ENCODE measurements around the gene PAM16. TPM values are rescaled to one million over a fixed set of nuclear protein-coding genes. Genes with fewer than 3 reads are reported as not detected.

The PAM16 gene
- polyA plus RNA-seq, 1 donor from 2014 or later, result 145 TPM

GRCh38 chr16:4301968-4302367 is 49.2 kb downstream of the PAM16 start:
- no peak overlapping the region for H3K4me3 ChIP-seq (ENCODE audit: low read length)
- H3F3A ChIP-seq (ENCODE audit: insufficient read depth, low read length, poor library complexity, severe bottlenecking), result no peaks in the 10 kb centered on the region
- H3K27me3 ChIP-seq (ENCODE audit: insufficient read depth, low read depth, low read length), result no peaks in the 10 kb centered on the region
- H4K20me1 ChIP-seq (ENCODE audit: insufficient read depth), result no peaks in the 10 kb centered on the region
- no peaks in the 10 kb centered on the region for H3K9me3 ChIP-seq (ENCODE audit: low read length)
- H3K9me2 ChIP-seq (ENCODE audit: insufficient read depth, low read length), result no peaks in the 10 kb centered on the region
- no peak overlapping the region for H3K9ac ChIP-seq (ENCODE audit: low read length)
- H3K27ac ChIP-seq (ENCODE audit: low read length), result no peak overlapping the region
- no peaks in the 10 kb centered on the region for H3K79me2 ChIP-seq (replicated peaks; ENCODE audit: insufficient read depth, low read length)
- H3K4me2 ChIP-seq (ENCODE audit: low read length), result no peak overlapping the region
- TF ChIP-seq POLR2AphosphoS5 (IDR thresholded peaks at IDR 0.05) (no peak), MXI1 (conservative IDR thresholded peaks at IDR 0.05; ENCODE audit: poor library complexity, severe bottlenecking) (no peak), CTCF (IDR thresholded peaks at IDR 0.05; ENCODE audit: poor library complexity, severe bottlenecking) (no peak), REST (IDR thresholded peaks at IDR 0.05; ENCODE audit: borderline replicate concordance) (no peak), RAD21 (conservative IDR thresholded peaks at IDR 0.05) (no peak), SMC3 (conservative IDR thresholded peaks at IDR 0.05; ENCODE audit: poor library complexity) (no peak), TAF1 (IDR thresholded peaks at IDR 0.05; ENCODE audit: low read depth) (no peak), EP300 (conservative IDR thresholded peaks at IDR 0.05; ENCODE audit: poor library complexity, severe bottlenecking) (no peak), EZH2 (IDR thresholded peaks at IDR 0.05; ENCODE audit: borderline replicate concordance, insufficient read depth, low read length, poor library complexity, severe bottlenecking) (no peak)
- H2AFZ ChIP-seq (ENCODE audit: low read depth, low read length), result no peak overlapping the region
- H3K36me3 ChIP-seq (ENCODE audit: insufficient read depth, low read length), result no peaks in the 10 kb centered on the region

- Histone ChIP-seq H4K20me1 (ENCODE audit: insufficient read depth) (no peaks in the 10 kb centered on the region), H3K9me2 (ENCODE audit: insufficient read depth, low read length) (no peaks in the 10 kb centered on the region), H3K9ac (ENCODE audit: low read length) (no peak overlapping the region), H2AFZ (ENCODE audit: low read depth, low read length) (no peak overlapping the region), H3K4me2 (ENCODE audit: low read length) (no peak overlapping the region), H3K9me3 (ENCODE audit: low read length) (no peaks in the 10 kb centered on the region), H3K79me2 (replicated peaks; ENCODE audit: insufficient read depth, low read length) (no peaks in the 10 kb centered on the region), H3K27ac (ENCODE audit: low read length) (no peak overlapping the region), H3F3A (ENCODE audit: insufficient read depth, low read length, poor library complexity, severe bottlenecking) (no peaks in the 10 kb centered on the region), H3K27me3 (ENCODE audit: insufficient read depth, low read depth, low read length) (no peaks in the 10 kb centered on the region), H3K36me3 (ENCODE audit: insufficient read depth, low read length) (no peaks in the 10 kb centered on the region), H3K4me3 (ENCODE audit: low read length) (no peak overlapping the region)
- no peak for TF ChIP-seq EZH2 (IDR thresholded peaks at IDR 0.05; ENCODE audit: borderline replicate concordance, insufficient read depth, low read length, poor library complexity, severe bottlenecking)
- TF ChIP-seq MXI1 (conservative IDR thresholded peaks at IDR 0.05; ENCODE audit: poor library complexity, severe bottlenecking), result no peak
- TF ChIP-seq TAF1 (IDR thresholded peaks at IDR 0.05; ENCODE audit: low read depth), result no peak
- no peak for TF ChIP-seq POLR2AphosphoS5 (IDR thresholded peaks at IDR 0.05)
- TF ChIP-seq CTCF (IDR thresholded peaks at IDR 0.05; ENCODE audit: poor library complexity, severe bottlenecking), result no peak
- no peak for TF ChIP-seq SMC3 (conservative IDR thresholded peaks at IDR 0.05; ENCODE audit: poor library complexity)
- no peak for TF ChIP-seq REST (IDR thresholded peaks at IDR 0.05; ENCODE audit: borderline replicate concordance)
- TF ChIP-seq EP300 (conservative IDR thresholded peaks at IDR 0.05; ENCODE audit: poor library complexity, severe bottlenecking), result no peak
- TF ChIP-seq RAD21 (conservative IDR thresholded peaks at IDR 0.05), result no peak
These were observed 49.9 kb downstream of the PAM16 start for GRCh38 chr16:4301177-4301576.
